SK-N-MC (cell line): Measurements from ENCODE around the gene SLC16A6.

Experiments used
- EZH2 ChIP-seq: fragments of 200-600 bp; sonication (generic); IDR thresholded peaks from one replicate; pipeline ENCODE4 v1.6.1; 2017; ENCODE audit warnings: antibody characterized with exemption
- POLR2AphosphoS5 ChIP-seq: IDR thresholded peaks from 2 replicates; pipeline ENCODE4 v1.6.1; 2012; ENCODE audit warnings: mild to moderate bottlenecking, low read depth, low read length, borderline replicate concordance

DNA sequence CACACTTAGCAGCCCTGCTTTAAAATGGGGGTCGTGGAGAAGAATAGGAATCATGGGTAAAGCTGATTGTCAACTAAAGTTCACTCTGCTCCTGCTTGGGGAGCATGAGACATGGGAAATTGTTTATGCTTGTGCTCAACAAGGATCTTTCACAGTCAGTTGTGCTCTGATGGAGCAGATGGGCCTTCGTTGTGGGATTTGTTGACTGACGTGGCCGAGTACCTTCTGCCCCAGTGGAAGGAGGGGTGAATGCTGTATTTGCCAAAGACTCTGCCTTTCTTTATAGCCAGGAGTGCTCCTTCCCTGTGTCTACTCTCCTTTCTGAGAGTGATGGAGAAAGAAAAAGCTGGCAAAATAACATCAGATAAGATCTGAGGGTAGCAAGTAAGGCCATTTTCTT, 11.7 kb upstream of the SLC16A6 start:
- no peak for TF ChIP-seq POLR2AphosphoS5
- TF ChIP-seq EZH2: no peak
